Heart left ventricle (tissue), 16 donors: ENCODE measurements around the gene TVP23A. TPM values are rescaled to one million over a fixed set of nuclear protein-coding genes. Genes with fewer than 3 reads are reported as not detected.
"Not testable (repeated sequence)": the region's sequence is repeated elsewhere in the genome, so short reads cannot be mapped to it uniquely, and the experiment has no call there.

Experiments
- ATAC-seq, 4 donors: fragments of 200-7000 bp; cut with Tn5 transposase; one replicate each; pipeline ENCODE4 v1.9.1; 2020 to 2022; ENCODE audit warnings: moderate library complexity in 4 of 4, mild to moderate bottlenecking in 3 of 4, moderate number of reproducible peaks in 1 of 4
- DNase-seq, 5 donors: peaks; one replicate each; pipeline ENCODE4 v3.0.0-alpha.2; 2020
- H3K27ac ChIP-seq, 12 donors: fragments of 200-600 bp; sonication (generic) in 4 of 12; one replicate each; pipeline versions ENCODE4 v1.5.0 to v1.8.0; 2016 to 2022; ENCODE audit warnings: mild to moderate bottlenecking in 2 of 12
- H3K27me3 ChIP-seq, 9 donors: fragments of 200-600 bp; sonication (generic) in 2 of 9; one replicate each; pipeline versions ENCODE4 v1.5.1 to v1.8.0; 2016 to 2022; ENCODE audit warnings: mild to moderate bottlenecking in 3 of 9
- H3K36me3 ChIP-seq, 9 donors: fragments of 200-600 bp; sonication (generic) in 2 of 9; one replicate each; pipeline versions ENCODE4 v1.5.0 to v1.8.0; 2018 to 2022; ENCODE audit warnings: mild to moderate bottlenecking in 2 of 9
- H3K4me1 ChIP-seq, 12 donors: fragments of 200-600 bp; sonication (generic) in 4 of 12; one replicate each; pipeline versions ENCODE4 v1.5.0 to v1.8.0; 2016 to 2022; ENCODE audit warnings: mild to moderate bottlenecking in 3 of 12
- H3K4me3 ChIP-seq, 12 donors: fragments of 200-600 bp; sonication (generic) in 4 of 12; one replicate each; pipeline versions ENCODE4 v1.5.0 to v1.8.0; 2017 to 2022; ENCODE audit warnings: mild to moderate bottlenecking in 9 of 12, moderate library complexity in 4 of 12
- H3K9me3 ChIP-seq, 12 donors: fragments of 200-600 bp; sonication (generic) in 4 of 12; one replicate each; pipeline versions ENCODE4 v1.5.0 to v1.8.0; 2016 to 2022; ENCODE audit warnings: mild to moderate bottlenecking in 1 of 12
- CTCF ChIP-seq, 12 donors: fragments of 200-600 bp; sonication (generic) in 4 of 12; IDR thresholded peaks; one replicate each; pipeline versions ENCODE4 v1.5.0 to v1.8.0; 2018 to 2022; ENCODE audit warnings: antibody characterized with exemption in 12 of 12, mild to moderate bottlenecking in 5 of 12
- POLR2A ChIP-seq, 2 donors: fragments of 450-650 bp; IDR thresholded peaks; one replicate each; pipeline ENCODE4 v1.6.1; 2017; ENCODE audit warnings: antibody characterized with exemption in 2 of 2, mild to moderate bottlenecking in 2 of 2, moderate library complexity in 2 of 2
- WGBS, 4 donors: extraction: QIAGEN DNeasy Blood & Tissue Kit in 2 of 4; methylation state at CpG; one replicate each; pipeline versions ENCODE4 v1.1.5 to v1.1.7; 2013 to 2018; 5-methylcytosine and 5-hydroxymethylcytosine counted together
- intact Hi-C, 10 donors: fragments of 100-400 bp; cut with DNase I; formaldehyde crosslinking; loops; one replicate each; pipeline versions ENCODE4 v1.11.1 to v1.14.2; 2022
- polyA plus RNA-seq, 2 donors: library from polyadenylated mRNA; stranded (reverse); fragments of 200-250 nt; gene quantifications; one replicate each; pipeline ENCODE4 v1.2.3, GENCODE V29; 2013
- total RNA-seq, 9 donors: library from RNA; depleted of rRNA in 2 of 9; stranded (reverse); fragments of >200 nt in 2 of 9; fragmentation: NEBNext Ultra II Directional in 3 of 9; extraction: Animal tissue kit (Norgen Biotek cat#: 25700) in 3 of 9; gene quantifications; one replicate each; pipeline versions ENCODE4 v1.1.0 to v1.2.4, GENCODE V29; 2016 to 2023
- donor health status: ischemic (EF 13 %, LVEDD 7.1; RV severe dilation, severe dysfunction).
- donor health status: healthy with polysubstance abuse.
- donor health status: DM: no; HTN: yes; CAD: no.
- donor health status: DM: no; HTN: no; CAD: no.
- donor health status: ischemic (EF 25% LVEDD 6.9; RV normal size, moderate dysfunction).
- donor health status: ischemic (EF 25% LVEDD 5.7; RV mildly dilated, moderate dysfunction).
- donor health status: healthy.
- donor health status: DM: yes; HTN: yes; CAD: no.
- donor health status: ischemic (EF 35%, LVEDD 5.7; RV mildly dilated, moderate dysfunction).
- donor health status: nonischemic (EF 11% LVEDD 7.7; RV severe dilation, severe dysfunction).
- donor health status: DM: yes; HTN: yes; CAD: no.
- donor health status: PGD.
- donor health status: ischemic (EF 29% LVEDD 5.4; RV normal size, mild dysfunction).
- donor health status: nonischemic (EF 23%, LVEDD 6.1; RV moderate dilation, normal function).

Gene TVP23A
- total and polyA plus RNA-seq, 11 donors: 0.08 to 0.95 (median 0.30) TPM; not detected in 4

- H3K9me3 ChIP-seq: no peaks in the 10 kb centered on the region
- H3K4me1 ChIP-seq: no peaks in the 10 kb centered on the region
- DNase-seq (no peak), ATAC-seq (no peak)
- H3K27me3 ChIP-seq: no peaks in the 10 kb centered on the region
- 90 to 97% (median 91%) methylated on average over 4 of the region's 4 CpGs for WGBS, 4 donors
- intact Hi-C loops: no loop called here
- TF ChIP-seq CTCF (IDR thresholded peaks at IDR 0.05): no peak
- TF ChIP-seq POLR2A (IDR thresholded peaks at IDR 0.05): no peak
- no peaks in the 10 kb centered on the region for H3K36me3 ChIP-seq
- no peak overlapping the region for H3K4me3 ChIP-seq
- no peak overlapping the region for H3K27ac ChIP-seq
These were observed 38.0 kb downstream of the TVP23A start for GRCh38 chr16:10780628-10781027.

- H3K27me3 ChIP-seq, H3K36me3 ChIP-seq, intact Hi-C loops, H3K27ac ChIP-seq, DNase-seq, H3K4me1 ChIP-seq, H3K9me3 ChIP-seq, H3K4me3 ChIP-seq, ATAC-seq: not testable (repeated sequence)
- WGBS, 4 donors: 95 to 97% (median 96%) methylated on average over 6 of the region's 6 CpGs
These were observed 38.7 kb downstream of the TVP23A start for GRCh38 chr16:10779908-10780307.

DNA sequence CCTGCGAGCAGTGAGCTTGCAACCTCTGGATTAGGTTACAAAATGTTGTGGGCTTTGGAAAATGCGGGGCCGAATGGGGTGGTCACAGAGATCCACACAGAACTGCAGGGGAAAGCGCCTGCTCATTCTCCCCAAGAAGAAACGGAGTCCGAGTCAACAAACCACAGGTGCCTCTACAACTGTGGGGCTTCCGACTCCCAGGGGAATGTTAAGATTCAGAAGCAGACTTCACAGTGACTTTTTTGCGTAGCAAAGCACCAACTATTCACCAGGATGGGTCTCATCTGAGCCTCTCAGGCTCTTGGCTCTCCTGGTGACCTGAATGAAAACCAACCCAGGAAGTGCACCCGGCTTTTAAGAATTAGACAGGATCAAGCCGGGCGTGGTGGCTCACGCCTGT is 41.2 kb downstream of the TVP23A start:
- Histone ChIP-seq H3K4me1 (peaks cover 0 to 4% (median 0%) of the 10 kb centered on the region in 12 donors), H3K36me3 (no peaks in the 10 kb centered on the region), H3K4me3 (no peak overlapping the region), H3K27ac (no peak overlapping the region), H3K9me3 (no peaks in the 10 kb centered on the region), H3K27me3 (no peaks in the 10 kb centered on the region)
- no peak for TF ChIP-seq POLR2A (IDR thresholded peaks at IDR 0.05)
- TF ChIP-seq CTCF (IDR thresholded peaks at IDR 0.05): no peak
- intact Hi-C loops: no loop called here
- DNase-seq (no peak), ATAC-seq (no peak)
- 90 to 96% (median 94%) methylated on average over 12 of the region's 12 CpGs for WGBS, 4 donors

DNA sequence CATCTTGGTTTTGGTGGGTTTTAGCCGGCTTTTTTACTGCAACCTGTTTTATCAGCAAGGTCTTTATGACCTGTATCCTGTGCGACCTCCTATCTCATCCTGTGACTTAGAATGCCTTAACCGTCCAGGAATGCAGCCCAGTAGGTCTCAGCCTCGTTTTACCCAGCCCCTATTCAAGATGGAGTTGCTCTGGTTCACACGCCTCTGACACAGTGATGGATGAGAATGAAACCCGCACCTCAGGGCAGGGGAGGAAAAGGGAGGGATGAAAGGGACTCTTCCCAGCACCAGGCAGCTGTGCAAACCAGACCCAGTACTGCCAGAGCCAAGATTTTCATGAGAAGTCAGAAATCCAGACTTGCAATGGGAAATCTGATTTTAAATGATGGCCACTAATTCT is 41.7 kb downstream of the TVP23A start:
- H3K36me3 ChIP-seq, H3K9me3 ChIP-seq, H3K4me1 ChIP-seq, ATAC-seq, intact Hi-C loops, H3K4me3 ChIP-seq, H3K27ac ChIP-seq, H3K27me3 ChIP-seq, DNase-seq: not testable (repeated sequence)
- 57 to 71% (median 70%) methylated on average over 6 of the region's 6 CpGs for WGBS, 4 donors

GRCh38 chr16:10776280-10776679 is 42.3 kb downstream of the TVP23A start:
- H3K4me1 ChIP-seq: peaks cover 0 to 8% (median 0%) of the 10 kb centered on the region in 12 donors

More at GRCh38 chr16:10776280-10776679, 42.3 kb downstream of the TVP23A start:
- H3K36me3 ChIP-seq: no peaks in the 10 kb centered on the region
- no peaks in the 10 kb centered on the region for H3K27me3 ChIP-seq
- H3K27ac ChIP-seq: no peak overlapping the region
- DNase-seq: no peak
- H3K9me3 ChIP-seq: no peaks in the 10 kb centered on the region
- 77 to 85% (median 82%) methylated on average over 4 of the region's 4 CpGs for WGBS, 4 donors
- ATAC-seq: no peak
- TF ChIP-seq CTCF (IDR thresholded peaks at IDR 0.05) (no peak), POLR2A (IDR thresholded peaks at IDR 0.05) (no peak)
- intact Hi-C loops: no loop called here
- H3K4me3 ChIP-seq: no peak overlapping the region
